Peyer's patch (tissue), 4 donors: Measurements from ENCODE around the gene CRABP2.

Experiments
- CTCF ChIP-seq, 6 experiments: fragments of 450-650 bp in 4 of 6; fragments of 200-600 bp in 2 of 6; sonication (generic) in 1 of 6; IDR thresholded peaks; one replicate each; pipeline ENCODE4 v1.5.1; 2017 to 2019; ENCODE audit warnings: antibody characterized with exemption in 6 of 6, mild to moderate bottlenecking in 3 of 6, moderate library complexity in 1 of 6
- POLR2A ChIP-seq, 2 donors: fragments of 450-650 bp; IDR thresholded peaks; one replicate each; pipeline ENCODE4 v1.5.1; 2017; ENCODE audit warnings: antibody characterized with exemption in 2 of 2, mild to moderate bottlenecking in 2 of 2, moderate library complexity in 2 of 2

DNA sequence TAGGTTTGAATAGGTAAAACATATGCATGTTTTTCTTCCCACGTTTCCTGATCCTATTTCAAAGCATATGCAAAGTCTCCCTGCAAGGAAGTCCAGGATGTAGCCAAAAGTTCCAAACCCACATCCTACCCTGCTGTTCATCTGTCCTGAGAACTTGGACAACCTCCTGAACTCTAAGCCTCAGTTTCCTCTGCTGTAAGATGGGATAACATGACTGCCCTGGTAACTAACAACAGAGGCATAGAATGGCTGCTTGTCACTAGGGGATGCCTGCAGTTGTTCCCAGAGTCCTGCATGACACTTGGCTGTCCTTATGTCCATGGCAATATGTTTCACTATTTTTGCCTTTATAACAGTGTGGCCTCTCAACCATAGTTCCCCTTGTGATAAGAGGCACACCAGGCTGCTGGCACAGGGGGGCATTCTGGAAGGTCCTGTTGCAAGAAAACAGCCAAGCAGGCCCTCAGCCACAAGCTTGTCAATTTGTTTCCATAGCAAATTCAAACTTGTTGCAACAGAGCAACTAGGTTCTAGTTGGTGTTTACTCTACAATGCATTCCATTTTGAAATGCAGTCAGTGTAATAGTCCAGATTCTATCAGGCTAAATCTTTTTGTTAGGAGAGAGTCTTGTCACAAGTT is 47.6 kb upstream of the CRABP2 start:
- TF ChIP-seq CTCF (IDR thresholded peaks at IDR 0.05) (no peak), POLR2A (IDR thresholded peaks at IDR 0.05) (no peak)
